Amniotic stem cell (primary cell): Measurements from ENCODE around the gene KHNYN.
"Not testable (repeated sequence)": the region's sequence is repeated elsewhere in the genome, so short reads cannot be mapped to it uniquely, and the experiment has no call there.

Experiments
- DNase-seq: peaks from one replicate; lab custom pipeline; 2025; lab: John Stamatoyannopoulos, UW

KHNYN gene

GRCh38 chr14:24473211-24473610, 43.5 kb downstream of the KHNYN start:
- no peak for DNase-seq

GRCh38 chr14:24475261-24475660, 45.5 kb downstream of the KHNYN start:
- DNase-seq = no peak

GRCh38 chr14:24479999-24480398, 50.2 kb downstream of the KHNYN start:
- not testable (repeated sequence) for DNase-seq

- DNase-seq = no peak
Observed at GRCh38 chr14:24481622-24482324, 52.0 kb downstream of the KHNYN start.

- DNase-seq = not testable (repeated sequence)
Observed at GRCh38 chr14:24482699-24483303, 53.0 kb downstream of the KHNYN start.

- DNase-seq = no peak
Observed at GRCh38 chr14:24483604-24484252, 54.0 kb downstream of the KHNYN start.
